CD4-positive, alpha-beta T cell treated with Interleukin-6 for 4 hours (primary cell): Measurements from ENCODE around the gene SLC2A6.

ENCODE experiments used
- DNase-seq: peaks from one replicate; pipeline ENCODE4 v3.0.0-alpha.2; 2020; ENCODE audit warnings: mixed read lengths

The SLC2A6 gene

GRCh38 chr9:133515240-133515610 is 36.3 kb upstream of the SLC2A6 start:
- DNase-seq, result no peak

GRCh38 chr9:133514460-133515239 is 35.8 kb upstream of the SLC2A6 start:
- no peak for DNase-seq

DNA sequence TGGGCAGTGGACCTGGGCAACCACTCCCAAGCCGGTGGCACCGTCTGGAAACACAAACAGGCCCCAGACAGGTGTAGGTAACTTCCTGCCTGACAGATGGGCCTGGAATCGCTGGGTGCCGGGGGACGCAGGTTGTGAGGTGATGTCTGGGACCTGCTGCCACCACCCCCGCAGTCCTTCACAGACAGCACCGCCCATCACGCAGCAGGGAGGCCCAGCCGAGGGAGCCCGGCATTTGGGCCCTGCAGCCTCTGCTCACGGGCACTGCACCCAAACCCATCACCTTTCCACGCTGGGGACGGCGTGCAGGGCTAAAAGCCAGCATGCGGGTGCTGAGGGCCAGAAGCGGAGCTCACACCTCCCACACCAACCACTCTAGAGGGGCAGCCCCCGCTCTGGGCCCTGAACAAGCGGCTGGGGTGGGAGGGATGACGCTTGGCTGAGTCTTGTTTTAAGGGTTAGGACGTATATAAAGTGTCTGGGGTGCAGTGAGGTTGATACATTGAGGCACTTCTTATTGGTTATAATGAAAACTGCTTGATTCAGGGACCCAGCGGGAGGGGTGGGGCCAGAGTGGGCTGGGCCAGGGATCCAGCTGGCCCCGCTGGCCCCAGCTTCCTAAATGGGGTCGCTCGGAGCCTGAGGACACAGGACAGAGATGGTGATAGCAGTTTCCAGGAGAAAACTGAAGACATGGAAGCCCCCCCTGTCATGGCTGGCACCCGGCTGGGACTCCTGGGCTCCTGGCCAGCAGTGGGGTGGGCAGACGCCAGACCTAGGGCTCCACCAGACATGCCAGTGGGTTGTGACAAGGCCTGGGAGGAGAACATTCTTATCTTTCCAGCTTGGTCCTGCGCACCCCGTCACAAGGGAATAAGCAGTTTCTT is 34.6 kb upstream of the SLC2A6 start:
- no peak for DNase-seq

DNA sequence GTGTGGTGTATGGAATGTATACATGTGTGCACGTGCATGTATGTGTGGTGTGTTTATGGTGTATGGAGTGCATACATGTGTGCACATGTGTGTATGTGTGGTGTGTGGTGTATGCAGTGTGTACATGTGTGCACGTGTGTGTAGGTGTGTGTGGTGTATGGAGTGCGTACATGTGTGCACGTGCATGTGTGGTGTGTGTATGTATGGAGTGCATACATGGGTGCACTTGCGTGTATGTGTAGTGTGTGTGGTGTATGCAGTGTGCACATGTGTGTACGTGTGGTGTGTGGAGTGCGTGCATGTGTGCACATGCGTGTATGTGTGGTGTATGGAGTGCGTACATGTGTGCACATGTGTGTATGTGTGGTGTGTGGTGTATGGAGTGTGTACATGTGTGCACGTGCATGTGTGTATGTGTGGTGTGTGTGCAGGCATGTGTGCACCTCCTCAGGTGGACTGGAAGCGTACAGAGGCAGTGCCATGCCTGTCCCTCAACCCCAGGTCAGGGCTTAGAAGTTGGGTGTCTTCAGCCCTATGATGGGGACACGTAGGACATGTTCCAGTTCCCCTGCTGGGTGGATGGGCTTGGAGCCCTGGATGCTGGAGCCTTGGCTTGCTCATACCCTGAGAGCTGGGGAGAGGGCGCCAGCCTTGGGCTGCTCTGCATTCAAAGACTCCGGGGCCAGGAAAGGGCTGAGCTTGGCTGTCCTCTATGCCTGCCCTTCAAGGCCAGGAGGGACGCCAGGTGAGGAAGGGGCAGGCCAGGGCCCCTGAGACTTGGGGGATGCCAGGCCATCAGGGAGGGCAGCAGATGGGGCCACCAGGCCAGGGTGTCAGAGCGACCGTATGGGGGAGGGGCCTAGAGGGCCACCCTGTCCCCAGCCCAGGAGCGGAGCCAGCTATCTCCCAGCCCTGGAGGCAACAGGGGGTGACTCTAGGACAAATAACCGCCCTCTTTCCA is 33.6 kb upstream of the SLC2A6 start:
- no peak for DNase-seq

DNA sequence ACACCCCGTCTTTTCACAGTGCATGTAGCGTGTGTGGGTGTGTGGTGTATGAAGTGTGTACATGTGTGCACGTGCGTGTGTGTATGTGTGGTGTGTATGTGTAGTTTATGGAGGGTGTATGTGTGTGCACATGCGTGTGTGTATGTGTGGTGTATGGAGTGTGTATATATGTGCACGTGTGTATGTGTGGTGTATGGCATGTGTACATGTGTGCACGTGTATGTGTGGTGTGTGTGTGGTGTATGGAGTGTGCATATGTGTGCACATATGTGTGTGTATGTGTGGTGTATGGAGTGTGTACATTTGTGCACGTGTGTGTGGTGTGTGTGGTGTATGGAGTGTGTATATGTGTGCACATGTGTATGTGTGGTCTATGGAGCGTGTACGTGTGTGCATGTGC is 32.7 kb upstream of the SLC2A6 start:
- DNase-seq, result no peak

- DNase-seq, result no peak
Measured at GRCh38 chr9:133510926-133511505, 32.1 kb upstream of the SLC2A6 start.

DNA sequence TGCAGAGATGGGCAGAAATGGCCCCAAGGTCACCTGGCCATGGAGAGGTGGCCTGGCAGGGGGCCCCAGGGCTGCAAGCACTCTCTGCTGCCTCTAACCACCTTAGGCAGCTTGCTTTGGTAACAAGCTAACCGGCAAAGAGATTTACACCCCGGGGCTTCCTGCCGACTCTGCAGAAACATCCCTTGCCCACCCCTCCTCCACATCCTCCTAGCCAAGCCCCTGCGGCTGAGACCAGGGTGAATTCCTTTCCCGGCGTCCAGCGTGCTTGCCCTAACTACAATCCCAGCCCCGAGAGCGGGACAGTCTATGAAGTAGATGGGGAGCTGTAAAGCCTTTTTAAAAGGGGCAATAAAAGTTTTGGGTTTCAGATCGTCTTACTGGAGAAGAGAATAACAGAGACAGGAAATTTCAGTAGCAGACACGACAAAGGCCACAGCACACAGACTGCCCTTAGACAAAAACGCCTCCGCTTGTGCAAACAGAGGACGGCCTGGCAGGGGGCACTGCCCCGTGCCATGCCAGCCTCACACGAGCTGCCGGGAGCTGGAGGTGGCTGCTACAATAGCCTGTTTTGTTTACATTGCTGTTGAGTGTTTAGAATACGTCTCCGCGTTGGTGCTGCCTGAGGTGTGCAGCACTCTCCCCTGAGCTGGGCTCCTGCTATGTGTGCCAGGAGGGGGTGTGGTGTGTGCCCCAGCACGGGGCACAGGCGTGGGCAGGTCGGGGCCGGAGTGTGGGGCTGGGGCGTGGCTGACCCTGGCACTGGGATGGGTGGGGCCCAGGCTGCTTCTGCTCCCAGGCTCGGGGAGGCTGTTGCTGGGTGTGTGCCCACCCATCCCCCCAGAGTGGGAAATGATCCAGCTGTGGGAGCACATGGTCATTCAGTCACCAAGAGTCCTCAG is 30.5 kb upstream of the SLC2A6 start:
- peak; percentile 64 for DNase-seq

- DNase-seq, result no peak
Measured at GRCh38 chr9:133508046-133508445, 29.1 kb upstream of the SLC2A6 start.

GRCh38 chr9:133507246-133507965 is 28.5 kb upstream of the SLC2A6 start:
- DNase-seq, result no peak

- no peak for DNase-seq
Measured at GRCh38 chr9:133506653-133507038, 27.7 kb upstream of the SLC2A6 start.

GRCh38 chr9:133505901-133506652 is 27.2 kb upstream of the SLC2A6 start:
- no peak for DNase-seq

DNA sequence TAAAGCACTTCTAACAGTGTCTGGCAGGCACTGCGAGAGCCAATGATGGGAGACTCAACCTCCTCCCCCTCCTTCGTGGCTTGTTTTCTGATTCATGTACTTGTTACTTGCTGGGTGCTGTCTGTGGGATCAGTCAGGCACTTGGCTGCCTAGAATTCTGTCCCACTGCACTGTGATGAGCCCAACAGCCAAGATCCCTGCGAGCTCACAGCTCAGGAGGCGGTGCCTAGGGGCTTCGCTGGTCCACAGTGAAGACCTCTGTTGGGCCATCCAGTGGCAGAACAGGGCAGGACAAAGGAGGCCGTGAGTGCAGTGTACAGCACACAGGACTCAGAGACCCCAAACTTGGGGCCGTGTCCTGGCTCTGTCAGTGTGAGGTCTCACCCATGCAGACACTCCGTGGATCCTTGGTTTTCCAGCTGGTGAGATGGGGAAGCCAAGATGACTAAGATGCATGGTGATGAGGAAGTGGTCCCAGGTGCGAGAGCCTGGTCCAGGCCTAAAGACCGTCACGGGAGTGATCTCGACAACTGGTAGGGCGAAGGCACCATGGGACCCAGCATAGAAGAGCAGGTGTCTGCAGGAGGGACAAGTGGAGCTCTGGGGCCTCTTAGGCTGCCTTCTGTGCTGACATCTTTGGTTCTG is 26.4 kb upstream of the SLC2A6 start:
- no peak for DNase-seq

GRCh38 chr9:133502112-133502511 is 23.2 kb upstream of the SLC2A6 start:
- DNase-seq, result no peak

- no peak for DNase-seq
Measured at GRCh38 chr9:133499892-133500270, 21.0 kb upstream of the SLC2A6 start.

DNA sequence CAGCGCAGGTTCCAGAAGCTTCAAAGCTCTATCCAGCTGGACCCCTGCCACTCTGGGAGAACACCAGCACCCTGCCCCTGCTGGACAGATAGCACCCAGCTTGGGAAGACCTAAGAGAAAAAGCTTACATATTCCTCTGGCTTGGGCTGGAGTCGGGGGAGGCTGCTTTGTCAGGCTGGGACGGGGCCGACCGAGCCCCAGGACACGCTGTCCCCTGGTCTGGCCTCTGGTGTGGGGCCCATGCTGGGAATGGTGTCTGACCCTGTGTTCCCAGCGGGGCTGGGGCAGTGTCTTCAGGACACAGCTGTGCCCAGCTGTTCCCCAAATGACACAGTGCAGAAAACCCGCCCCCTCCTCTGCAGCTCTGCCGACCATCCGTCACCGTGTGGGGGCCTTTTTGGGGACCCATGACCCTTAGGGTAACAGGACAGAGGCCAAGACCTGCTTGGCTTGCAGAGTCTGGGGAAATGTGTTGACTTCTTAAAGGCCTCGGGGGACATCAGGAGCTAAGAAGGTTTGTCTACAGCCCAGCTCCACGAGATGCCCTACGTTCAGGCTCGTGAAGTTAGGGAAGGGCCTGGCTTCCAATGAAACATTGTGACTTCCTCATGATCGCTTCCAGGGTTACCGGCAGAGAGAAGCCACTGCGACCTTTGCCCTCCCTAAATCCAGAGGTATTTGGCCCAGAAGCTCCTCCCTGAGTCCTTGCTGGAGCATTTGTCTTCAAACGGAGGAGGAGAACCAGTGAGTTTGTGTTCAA is 20.4 kb upstream of the SLC2A6 start:
- DNase-seq, result no peak

DNA sequence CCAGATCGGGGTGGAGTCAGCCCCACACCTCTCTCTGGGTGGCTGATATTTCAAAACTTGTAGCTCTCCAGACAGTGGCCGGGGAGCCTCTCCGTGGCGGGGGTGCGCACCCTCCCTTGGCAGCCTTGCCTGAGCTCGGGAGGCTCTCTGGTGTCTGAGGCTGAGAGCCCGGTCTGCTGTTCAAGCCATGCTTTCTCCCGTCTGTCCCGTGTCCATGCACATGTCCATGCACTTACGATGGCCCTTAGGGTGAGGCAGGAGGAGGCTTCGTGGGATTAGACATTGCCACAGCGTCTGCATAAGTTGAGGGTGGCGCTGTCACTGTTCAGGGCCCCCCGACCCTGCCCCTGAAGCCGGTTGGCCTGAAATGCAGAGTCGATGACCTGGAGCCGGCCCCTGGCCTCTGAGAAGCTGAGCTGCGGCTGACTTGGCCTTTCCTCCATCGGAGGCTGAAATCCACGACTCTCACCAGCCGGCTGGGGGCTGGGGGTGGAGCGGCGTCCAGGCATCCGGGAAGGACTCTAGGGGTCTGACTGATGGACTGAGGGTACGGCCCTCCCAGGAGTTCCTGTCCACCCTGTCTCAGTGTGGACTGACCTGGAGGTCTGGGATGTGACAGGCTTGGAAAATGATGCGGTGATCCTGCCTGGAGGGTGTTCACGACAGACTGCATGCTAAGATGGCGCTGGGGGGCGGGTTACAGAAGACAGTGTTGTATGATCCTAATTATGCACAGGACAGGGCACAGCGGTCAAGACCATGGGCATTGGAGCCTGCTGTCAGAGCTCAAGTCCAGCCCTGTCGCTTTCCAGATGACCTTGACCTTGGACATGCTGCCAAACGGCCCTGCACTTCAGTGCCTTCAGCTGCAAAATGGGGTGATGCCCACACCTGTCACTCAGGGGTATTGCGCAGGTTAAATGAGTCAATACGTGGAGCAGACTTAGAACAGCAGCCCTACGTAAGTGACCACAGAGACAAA is 18.3 kb upstream of the SLC2A6 start:
- DNase-seq, result no peak
